HCT116 (cell line): Measurements from ENCODE around the gene RASAL2. TPM values are rescaled to one million over a fixed set of nuclear protein-coding genes. Genes with fewer than 3 reads are reported as not detected.
A peak's percentile ranks its signal among the peaks of the same experiment; 100 is the strongest.

Experiments used
- ATAC-seq: fragments of 200-7000 bp; cut with Tn5 transposase; 2 replicates; pipeline ENCODE4 v1.9.1; 2020; ENCODE audit warnings: mild to moderate bottlenecking, moderate library complexity
- BruUV-seq: library from RNA; stranded (reverse); fragments of 400-500 nt; replicated peaks from 2 replicates; lab custom pipeline; 2021; lab: Mats Ljungman, UMichigan
- CTCF ChIA-PET: fragments of 300-600 bp; sonication (Branson Sonifier 250); formaldehyde crosslinking; loops from one replicate; lab custom pipeline; 2021; ENCODE audit warnings: antibody characterized with exemption; lab: Charles Lee
- POLR2A ChIA-PET: fragments of 300-600, 350-600 bp; sonication (Branson Sonifier 250); formaldehyde crosslinking; loops from one replicate; lab custom pipeline; 2021; ENCODE audit warnings: antibody characterized with exemption; lab: Charles Lee
- RAD21 ChIA-PET, 2 experiments: fragments of 300-600 bp; sonication (Branson Sonifier 250); formaldehyde crosslinking; loops; one replicate each; lab custom pipeline; 2023; ENCODE audit warnings: low total read pairs in 2 of 2; ENCODE audit not compliant: uncharacterized antibody in 2 of 2, unreplicated experiment in 2 of 2, low non-redundant PET in 1 of 2; lab: Charles Lee
- DNase-seq: peaks from one replicate; pipeline ENCODE4 v3.0.0-alpha.2; 2010; ENCODE audit warnings: low read depth, low spot score
- H2AFZ ChIP-seq: fragments of 200-600 bp; shearing (Covaris generic), sonication (generic); 2 replicates; pipeline ENCODE4 v1.6.1; 2017; ENCODE audit warnings: low read depth, mixed run types, mixed read lengths, antibody characterized with exemption, low read length; ENCODE audit not compliant: poor library complexity, severe bottlenecking
- H3K27ac ChIP-seq: 2 replicates; pipeline ENCODE4 v1.5.1; 2012; ENCODE audit warnings: low read depth, low read length
- H3K27me3 ChIP-seq: fragments of 200-600 bp; sonication (generic); 2 replicates; pipeline ENCODE4 v1.6.1; 2016; ENCODE audit warnings: mixed run types, low read length, mixed read lengths; ENCODE audit not compliant: insufficient read depth
- H3K36me3 ChIP-seq, 2 experiments: fragments of 200-500 bp in 1 of 2; fragments of 200-600 bp in 1 of 2; sonication (Bioruptor generic) in 1 of 2; sonication (generic) in 1 of 2; 2 replicates each; pipeline versions ENCODE4 v1.5.1 to v1.6.1; 2014 to 2016; ENCODE audit warnings: low read length in 2 of 2, inconsistent platforms in 1 of 2, mixed read lengths in 1 of 2, mixed run types in 1 of 2; ENCODE audit not compliant: insufficient read depth in 2 of 2, control insufficient read depth in 1 of 2
- H3K4me1 ChIP-seq, 2 experiments: fragments of 200-600 bp in 1 of 2; sonication (generic) in 1 of 2; 2 replicates each; pipeline versions ENCODE4 v1.5.1 to v1.6.1; 2012 to 2017; ENCODE audit warnings: low read length in 2 of 2, inconsistent platforms in 1 of 2, mild to moderate bottlenecking in 1 of 2, mixed read lengths in 1 of 2, mixed run types in 1 of 2, moderate library complexity in 1 of 2; ENCODE audit not compliant: insufficient read depth in 2 of 2, control insufficient read depth in 1 of 2
- H3K4me2 ChIP-seq: fragments of 200-600 bp; sonication (generic); 2 replicates; pipeline ENCODE4 v1.6.1; 2017; ENCODE audit warnings: mixed run types, low read length, mixed read lengths
- H3K4me3 ChIP-seq, 2 experiments: fragments of 200-600 bp in 1 of 2; sonication (generic) in 1 of 2; replicated peaks in 1 of 2; 2 replicates each; pipeline ENCODE4 v1.5.1; 2011 to 2016; ENCODE audit warnings: low read length in 2 of 2, control low read depth in 1 of 2, low read depth in 1 of 2, mild to moderate bottlenecking in 1 of 2, mixed read lengths in 1 of 2, mixed run types in 1 of 2
- H3K79me2 ChIP-seq: fragments of 200-600 bp; sonication (generic); 2 replicates; pipeline ENCODE4 v1.6.1; 2017; ENCODE audit warnings: mild to moderate bottlenecking, mixed run types, low read length, moderate library complexity, mixed read lengths; ENCODE audit not compliant: insufficient read depth
- H3K9ac ChIP-seq: fragments of 200-600 bp; sonication (generic); 2 replicates; pipeline ENCODE4 v1.6.1; 2016; ENCODE audit warnings: low read length, mixed read lengths
- H3K9me2 ChIP-seq: fragments of 200-600 bp; sonication (generic), shearing (Covaris generic); 2 replicates; pipeline ENCODE4 v1.6.1; 2017; ENCODE audit warnings: mixed run types, mild to moderate bottlenecking, moderate library complexity; ENCODE audit not compliant: insufficient read depth
- H3K9me3 ChIP-seq, 2 experiments: fragments of 200-500 bp in 1 of 2; fragments of 200-600 bp in 1 of 2; sonication (Bioruptor generic) in 1 of 2; sonication (generic) in 1 of 2; 2 replicates each; pipeline ENCODE4 v1.6.1; 2014 to 2017; ENCODE audit warnings: low read length in 2 of 2, mixed read lengths in 2 of 2, inconsistent platforms in 1 of 2, low read depth in 1 of 2, mild to moderate bottlenecking in 1 of 2, mixed run types in 1 of 2, moderate library complexity in 1 of 2; ENCODE audit not compliant: control insufficient read depth in 1 of 2, insufficient read depth in 1 of 2
- H4K20me1 ChIP-seq: fragments of 200-600 bp; sonication (generic), shearing (Covaris generic); 2 replicates; pipeline ENCODE4 v1.6.1; 2017; ENCODE audit warnings: mixed run types, mild to moderate bottlenecking, moderate library complexity; ENCODE audit not compliant: insufficient read depth
- ATF3 ChIP-seq: IDR thresholded peaks from 2 replicates; pipeline ENCODE4 v1.6.1; 2012
- CTCF ChIP-seq, 3 experiments: fragments of 200-600 bp in 1 of 3; sonication (generic) in 1 of 3; IDR thresholded peaks in 2 of 3; conservative IDR thresholded peaks in 1 of 3; 2 replicates each; pipeline ENCODE4 v1.5.1; 2012 to 2017; ENCODE audit warnings: low read depth in 2 of 3, low read length in 2 of 3, antibody characterized with exemption in 1 of 3, borderline replicate concordance in 1 of 3, control low read depth in 1 of 3, mild to moderate bottlenecking in 1 of 3, mixed read lengths in 1 of 3, mixed run types in 1 of 3, moderate library complexity in 1 of 3; ENCODE audit not compliant: insufficient read depth in 1 of 3
- ELF1 ChIP-seq: IDR thresholded peaks from 2 replicates; pipeline ENCODE4 v1.6.1; 2012; ENCODE audit warnings: low read depth, borderline replicate concordance
- EZH2 ChIP-seq: fragments of 200-600 bp; sonication (generic); IDR thresholded peaks from 2 replicates; pipeline ENCODE4 v1.6.1; 2017; ENCODE audit warnings: antibody characterized with exemption, mixed run types
- EZH2phosphoT487 ChIP-seq: fragments of 200-600 bp; IDR thresholded peaks from 2 replicates; pipeline ENCODE4 v1.6.1; 2018; ENCODE audit warnings: antibody characterized with exemption, borderline replicate concordance
- MAX ChIP-seq: IDR thresholded peaks from 2 replicates; pipeline ENCODE4 v1.6.1; 2012
- POLR2AphosphoS5 ChIP-seq: IDR thresholded peaks from 2 replicates; pipeline ENCODE4 v1.6.1; 2011; ENCODE audit warnings: mild to moderate bottlenecking, low read depth, low read length, moderate library complexity
- RAD21 ChIP-seq: IDR thresholded peaks from 2 replicates; pipeline ENCODE4 v1.6.1; 2012; ENCODE audit warnings: low read depth, mild to moderate bottlenecking
- SIN3A ChIP-seq: IDR thresholded peaks from 2 replicates; pipeline ENCODE4 v1.6.1; 2012; ENCODE audit warnings: low read depth
- SRF ChIP-seq: IDR thresholded peaks from 2 replicates; pipeline ENCODE4 v1.6.1; 2012; ENCODE audit warnings: low read depth
- YY1 ChIP-seq: IDR thresholded peaks from 2 replicates; pipeline ENCODE4 v1.6.1; 2011; ENCODE audit warnings: low read length, low read depth, moderate library complexity, mild to moderate bottlenecking; ENCODE audit not compliant: insufficient replicate concordance; ENCODE audit errors: extremely low read depth
- ZBTB33 ChIP-seq: IDR thresholded peaks from 2 replicates; pipeline ENCODE4 v1.6.1; 2011; ENCODE audit warnings: mild to moderate bottlenecking, low read length, moderate library complexity; ENCODE audit not compliant: insufficient replicate concordance; ENCODE audit errors: extremely low read depth
- intact Hi-C: fragments of 100-400 bp; cut with micrococcal nuclease; formaldehyde crosslinking; loops from 2 replicates; pipeline ENCODE4 v1.10.0; 2022
- total RNA-seq: library from RNA; stranded (reverse); gene quantifications from one replicate; pipeline ENCODE4 v1.2.1, GENCODE V29; 2021; ENCODE audit not compliant: unreplicated experiment

The RASAL2 gene
- total RNA-seq, 1 experiment from 2014 or later: 11.7 TPM

- TF ChIP-seq ZBTB33: no peak
- no peak for TF ChIP-seq CTCF (IDR thresholded peaks at IDR 0.05 in 2 of 3, conservative IDR thresholded peaks at IDR 0.05 in 1 of 3; ENCODE audit: borderline replicate concordance in 1 of 3, insufficient read depth in 1 of 3, low read depth in 2 of 3, low read length in 2 of 3)
- no peak for TF ChIP-seq RAD21
- TF ChIP-seq MAX: no peak
- TF ChIP-seq EZH2: no peak
- TF ChIP-seq SRF: no peak
- TF ChIP-seq ATF3: no peak
- TF ChIP-seq POLR2AphosphoS5: no peak
- TF ChIP-seq YY1: no peak
- no peak for TF ChIP-seq EZH2phosphoT487
- TF ChIP-seq, all 23 proteins: peak for 0
Measured at GRCh38 chr1:178360421-178360820, 266.5 kb downstream of the RASAL2 start (continued).

- no peaks in the 10 kb centered on the region for H3K36me3 ChIP-seq
- H3K27ac ChIP-seq: no peak overlapping the region
- no TSS peak for BruUV-seq
- H3K4me2 ChIP-seq: no peak overlapping the region
- H3K4me3 ChIP-seq: no peak overlapping the region
- DNase-seq: no peak
- H4K20me1 ChIP-seq: no peaks in the 10 kb centered on the region
- intact Hi-C loops: no loop called here
- ChIA-PET CTCF (no interaction called here), RAD21 (no interaction called here), POLR2A (no interaction called here)
- no peak overlapping the region for H3K9ac ChIP-seq
- H3K27me3 ChIP-seq: no peaks in the 10 kb centered on the region
- H3K79me2 ChIP-seq: no peaks in the 10 kb centered on the region
- no peak for ATAC-seq
- H3K9me2 ChIP-seq: no peaks in the 10 kb centered on the region
- no peaks in the 10 kb centered on the region for H3K4me1 ChIP-seq
- TF ChIP-seq SIN3A: no peak
- no peak for TF ChIP-seq YY1
- TF ChIP-seq ELF1: no peak
- peak in 1 of 3 experiments; percentile 31; a peak in 2 of 6 replicates for TF ChIP-seq CTCF (IDR thresholded peaks at IDR 0.05 in 2 of 3, conservative IDR thresholded peaks at IDR 0.05 in 1 of 3; ENCODE audit: borderline replicate concordance in 1 of 3, insufficient read depth in 1 of 3, low read depth in 2 of 3, low read length in 2 of 3)
- TF ChIP-seq RAD21: peak; percentile 23; the same call in 1 of the 2 replicates
- no peak overlapping the region for H2AFZ ChIP-seq
- H3K9me3 ChIP-seq: no peaks in the 10 kb centered on the region
Measured at GRCh38 chr1:178361847-178362246, 267.9 kb downstream of the RASAL2 start.
